NOMO-1 treated with dmso at 0.1 percent for 144 hours (cell line): ENCODE measurements around the gene OPRL1.

Experiments used
- DNase-seq: peaks from one replicate; lab custom pipeline; 2025; ENCODE audit not compliant: unreplicated experiment; lab: John Stamatoyannopoulos, UW

The OPRL1 gene

DNA sequence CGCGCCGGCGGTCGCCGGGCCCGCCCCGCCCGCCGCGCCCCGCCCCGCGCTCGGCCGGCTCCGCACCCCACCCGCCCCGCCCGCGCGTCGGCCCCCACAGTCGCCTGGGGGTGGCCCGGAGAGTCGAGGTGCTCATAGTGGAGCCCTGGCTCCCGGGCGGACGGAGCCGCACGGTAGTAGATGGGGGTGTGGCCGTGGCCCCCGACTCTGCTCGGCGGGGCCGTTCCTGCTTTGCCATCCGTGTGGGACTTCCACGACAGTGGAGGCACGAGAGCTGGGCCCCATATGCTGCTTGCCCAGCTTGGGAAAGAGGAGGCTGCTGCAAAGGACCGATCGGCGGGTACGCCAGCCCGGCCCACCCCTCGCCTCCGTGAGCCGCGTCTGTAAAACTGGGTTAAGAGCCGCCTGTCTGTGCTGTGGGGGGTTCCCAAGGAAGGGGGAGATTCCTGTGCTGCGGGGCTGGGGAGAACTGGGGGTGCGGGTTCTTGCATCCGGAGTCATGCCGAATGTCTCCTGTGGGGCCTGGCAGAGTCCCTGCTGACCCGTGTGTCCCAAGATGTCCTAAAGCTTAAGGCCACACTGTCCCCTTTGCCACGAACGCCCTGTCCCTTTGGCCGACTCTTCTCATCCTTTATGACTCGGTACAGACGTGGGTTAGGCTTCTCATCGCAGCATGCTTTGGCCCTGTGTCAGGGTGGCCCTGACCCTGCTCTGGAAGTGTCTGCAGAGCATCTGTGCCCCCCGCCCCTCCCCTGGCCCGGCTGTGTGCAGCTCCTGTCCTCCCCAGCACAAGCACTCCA, at the start of gene OPRL1:
OPRL1 (plus strand) TSS at position 70 of the 800 bp plus-strand sequence. CDS start 12,639 bp downstream, outside the sequence.
- no peak for DNase-seq

DNA sequence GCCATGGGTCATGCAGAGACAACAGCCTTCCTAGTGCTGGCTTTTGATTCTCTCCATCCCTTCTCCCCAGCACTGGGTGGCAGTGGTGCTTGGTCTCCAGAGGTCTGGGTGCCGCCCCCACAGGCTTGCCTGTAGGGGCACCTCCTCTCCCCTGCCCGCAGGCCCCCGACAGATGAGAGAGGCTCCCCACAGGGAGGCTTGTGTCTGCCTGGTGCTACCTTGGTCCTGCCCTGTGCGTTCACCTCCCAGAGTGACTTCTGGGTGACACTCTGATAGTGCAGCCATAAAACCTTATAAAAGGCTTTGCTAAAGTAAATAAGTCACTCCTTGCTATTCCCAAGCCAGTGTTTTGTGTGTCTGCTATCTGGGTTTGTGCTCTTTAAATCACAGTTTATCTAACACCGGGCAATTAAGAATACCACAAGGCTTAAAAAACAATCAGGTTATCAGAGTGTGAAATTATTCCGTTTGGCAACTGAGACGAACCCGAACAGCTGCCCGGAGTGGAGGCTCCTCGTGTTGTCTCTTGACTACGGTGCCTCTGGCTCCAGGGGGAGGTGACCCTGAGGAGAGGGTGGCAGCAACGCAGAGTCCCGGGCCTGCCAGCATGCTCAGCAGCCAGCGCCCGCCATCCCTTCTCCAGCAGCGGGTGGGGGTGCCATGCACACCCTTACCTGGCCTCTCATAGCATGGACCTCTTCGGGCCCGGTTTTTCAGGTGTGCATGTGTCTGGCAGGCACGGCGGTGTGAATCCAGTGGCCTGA, 49.3 kb upstream of the OPRL1 start:
- DNase-seq: no peak

DNA sequence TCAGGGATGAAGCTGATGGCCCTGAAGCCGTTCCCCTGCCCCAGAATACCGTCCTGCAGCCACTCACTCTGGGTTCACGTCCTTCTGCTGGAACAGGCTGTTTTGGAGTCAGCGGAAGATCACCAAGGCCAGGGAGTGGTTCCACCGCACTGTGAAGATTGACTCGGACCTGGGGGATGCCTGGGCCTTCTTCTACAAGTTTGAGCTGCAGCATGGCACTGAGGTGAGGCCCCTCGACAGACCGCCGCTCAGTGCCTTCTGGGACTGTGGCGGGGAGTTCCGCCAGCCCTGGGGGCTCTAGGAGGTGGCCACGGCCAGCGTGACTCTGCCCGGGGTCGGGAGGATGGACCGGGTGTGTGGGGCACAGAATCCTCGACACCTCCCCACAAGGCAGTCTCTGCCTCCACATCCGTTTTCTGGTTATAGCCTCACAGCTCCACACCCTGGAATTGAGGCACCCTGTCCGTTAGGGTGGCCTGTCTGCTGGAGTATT, 48.0 kb upstream of the OPRL1 start:
- DNase-seq: no peak

DNA sequence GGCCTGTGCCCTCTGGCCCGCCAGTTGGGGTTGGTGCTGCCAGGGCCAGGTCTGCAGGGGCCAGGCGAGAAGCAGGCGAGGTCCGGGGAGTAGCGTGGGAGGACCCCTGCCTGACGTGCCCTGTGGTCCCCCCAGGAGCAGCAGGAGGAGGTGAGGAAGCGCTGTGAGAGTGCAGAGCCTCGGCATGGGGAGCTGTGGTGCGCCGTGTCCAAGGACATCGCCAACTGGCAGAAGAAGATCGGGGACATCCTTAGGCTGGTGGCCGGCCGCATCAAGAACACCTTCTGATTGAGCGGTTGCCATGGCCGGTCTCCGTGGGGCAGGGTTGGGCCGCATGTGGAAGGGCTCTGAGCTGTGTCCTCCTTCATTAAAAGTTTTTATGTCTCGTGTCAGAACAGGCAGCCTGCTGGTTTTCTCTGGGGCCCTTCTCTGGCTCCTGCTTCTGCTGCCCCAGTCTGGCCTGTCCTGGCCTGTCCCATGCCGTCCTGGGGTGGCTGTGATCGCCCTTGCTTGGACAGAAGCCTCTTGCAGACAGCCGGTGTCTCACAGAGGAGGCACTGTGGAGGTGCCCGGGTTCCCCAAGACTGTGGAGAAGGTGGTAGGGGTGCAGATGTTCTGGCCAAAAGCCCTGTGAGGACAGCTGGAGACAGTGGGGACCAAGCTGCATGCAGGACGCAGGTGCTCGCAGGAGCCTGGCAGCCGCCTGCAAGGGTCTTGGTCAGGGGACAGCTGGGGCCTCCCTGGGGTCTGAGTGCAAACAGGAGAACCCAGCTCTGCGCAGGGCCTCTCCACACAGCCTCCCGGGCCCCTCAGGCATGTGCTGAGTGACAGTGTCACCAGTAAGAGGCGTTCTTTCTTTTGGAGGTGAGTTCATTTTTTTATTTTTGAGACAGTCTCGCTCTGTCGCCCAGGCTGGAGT, 46.9 kb upstream of the OPRL1 start:
- no peak for DNase-seq

DNA sequence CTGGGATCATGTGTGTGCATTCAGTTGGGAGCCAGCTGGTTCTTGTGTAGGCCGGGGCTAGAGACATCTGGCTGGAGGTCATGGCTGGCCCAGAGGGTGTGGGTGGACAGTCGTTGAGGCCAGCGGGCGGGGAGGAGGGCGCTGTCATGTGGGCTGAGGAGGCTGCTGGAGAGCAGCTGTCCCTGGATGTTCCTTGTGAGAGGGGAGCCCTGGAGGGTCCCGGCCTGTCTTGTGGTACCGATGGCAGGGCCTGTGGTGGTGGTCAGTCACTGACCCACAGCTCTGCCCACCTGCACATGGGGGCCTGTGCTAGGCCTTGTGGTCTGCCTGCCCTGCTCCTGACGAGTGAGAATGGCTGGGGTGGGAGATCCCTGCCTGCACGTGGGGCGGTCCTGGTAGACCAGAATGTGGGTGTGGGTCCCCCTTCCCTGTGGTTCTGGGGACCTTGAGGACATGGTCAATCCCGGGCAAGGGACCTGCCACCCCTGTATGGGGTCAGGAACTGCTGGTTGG, 45.8 kb upstream of the OPRL1 start:
- DNase-seq: no peak

DNA sequence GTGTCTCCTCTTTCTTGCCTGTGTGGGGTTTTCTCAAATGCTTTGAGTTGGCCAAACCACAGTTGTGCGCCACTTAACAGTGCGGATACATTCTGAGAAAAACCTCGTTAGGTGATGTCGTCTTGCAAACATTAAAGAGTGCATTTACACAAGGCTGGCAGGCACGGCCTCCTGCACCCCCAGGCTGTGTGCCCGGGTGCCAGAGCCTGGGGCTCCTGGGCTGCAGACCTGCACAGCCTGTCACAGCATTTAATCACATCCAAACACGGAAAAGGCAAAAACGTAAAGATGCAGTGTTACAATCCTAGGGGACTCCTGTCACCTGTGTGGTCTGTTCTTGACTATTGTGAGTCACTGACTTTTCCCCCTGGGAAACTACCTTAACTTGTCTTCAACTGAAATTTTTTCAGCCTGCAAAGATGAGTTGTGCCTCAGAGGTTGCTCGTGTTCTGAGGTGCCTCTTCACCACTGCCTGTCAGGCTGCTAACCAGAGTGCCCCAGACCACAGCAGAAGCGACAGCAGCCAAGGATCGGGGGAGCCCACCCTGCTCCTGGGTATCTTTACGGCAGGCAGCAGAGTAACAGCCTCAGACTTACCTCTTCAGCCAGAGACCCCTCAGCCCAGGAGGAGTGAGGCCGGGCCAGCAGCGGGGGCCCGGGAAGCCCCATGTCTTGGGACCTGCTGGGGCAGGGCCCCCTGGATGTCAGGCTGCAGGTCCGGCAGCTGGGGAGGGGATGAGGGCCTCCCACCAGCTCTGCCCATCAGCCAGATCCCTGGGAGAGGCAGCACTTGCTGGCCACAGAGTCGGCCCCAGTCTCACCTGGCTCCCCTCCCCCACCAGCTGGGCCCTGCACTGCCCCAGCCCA, 44.6 kb upstream of the OPRL1 start:
- no peak for DNase-seq

DNA sequence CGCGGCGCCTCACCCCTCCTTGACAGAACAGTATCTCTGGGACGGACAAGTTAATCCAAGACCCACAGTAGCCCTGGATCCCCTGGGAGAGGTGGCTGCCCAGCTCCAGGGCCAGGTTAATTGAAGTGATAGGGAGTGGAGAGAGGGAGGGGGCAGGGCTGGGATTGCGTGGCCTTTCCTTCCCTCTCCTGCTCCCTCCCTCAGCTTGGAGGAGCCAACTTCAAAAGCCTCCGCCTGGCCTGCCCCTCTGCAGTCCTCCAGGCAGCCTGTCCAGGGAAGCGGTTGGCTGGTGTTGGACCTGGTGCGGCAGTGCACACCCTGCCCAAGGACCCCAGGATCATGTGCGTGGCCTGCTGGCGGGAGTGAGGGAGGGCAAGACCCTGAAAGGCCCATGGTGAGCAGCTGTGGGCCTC, 43.9 kb upstream of the OPRL1 start, which contains the start of gene C20orf204:
C20orf204 (plus strand) TSS at position 250 of the 413 bp plus-strand sequence; CDS start at position 392, 142 bp downstream.
- DNase-seq: no peak

DNA sequence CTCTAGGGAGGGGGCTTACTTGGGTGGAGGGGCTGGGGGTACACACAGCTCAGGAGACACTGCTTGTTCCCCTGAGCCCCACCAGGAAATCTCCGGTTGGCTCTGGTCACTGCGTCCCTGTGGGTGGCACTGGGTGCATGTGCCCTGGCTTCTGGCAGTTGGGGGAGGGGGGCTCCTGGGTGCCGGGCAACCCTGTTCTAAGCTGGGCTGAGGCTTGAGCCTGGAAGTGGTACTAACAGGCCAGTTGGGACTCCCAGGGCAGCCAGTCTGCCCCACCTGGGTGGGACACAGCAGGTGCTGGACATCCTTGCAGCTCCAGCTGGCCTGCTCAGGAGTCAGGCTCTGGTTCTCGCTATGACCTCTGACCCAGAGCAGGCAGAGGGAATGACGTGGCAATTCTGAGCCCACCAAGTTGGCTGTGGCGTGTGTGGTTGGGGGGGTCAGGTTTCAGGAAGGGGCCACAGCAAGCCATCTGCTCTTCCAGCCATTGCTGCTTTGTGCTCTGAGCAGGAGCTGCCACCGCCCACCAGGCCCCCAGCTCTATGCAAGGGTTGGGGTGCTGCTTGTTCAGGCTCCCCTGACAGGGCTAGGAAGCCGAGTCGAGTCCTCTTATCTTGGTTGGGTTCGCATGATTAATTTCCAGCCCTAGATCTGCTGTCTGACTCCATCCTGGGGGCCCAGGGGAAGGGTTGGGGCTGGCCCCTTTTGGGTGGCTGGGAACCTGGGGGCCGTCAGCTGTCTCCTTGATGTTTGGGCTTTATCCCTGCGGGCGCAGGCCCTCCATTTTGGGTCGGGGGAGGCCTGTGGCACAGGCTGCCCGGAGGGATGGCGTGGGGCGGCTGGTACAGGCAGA, 43.3 kb upstream of the OPRL1 start:
- DNase-seq: no peak

DNA sequence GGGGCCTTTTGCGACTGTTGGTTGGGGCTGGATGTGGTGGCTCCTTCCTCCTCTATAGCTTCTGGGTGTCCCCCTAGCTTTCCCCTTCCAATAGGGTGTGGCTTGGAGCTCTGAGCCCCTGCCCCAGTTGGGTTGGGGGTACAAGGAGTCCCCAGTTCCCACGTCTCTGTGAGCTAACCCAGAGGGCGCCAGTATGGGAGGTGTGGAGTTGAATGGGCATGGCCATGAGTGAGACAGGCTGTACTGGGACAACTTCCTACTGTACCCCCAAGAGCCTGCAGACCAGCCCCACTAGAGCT, 42.7 kb upstream of the OPRL1 start:
- DNase-seq: no peak

DNA sequence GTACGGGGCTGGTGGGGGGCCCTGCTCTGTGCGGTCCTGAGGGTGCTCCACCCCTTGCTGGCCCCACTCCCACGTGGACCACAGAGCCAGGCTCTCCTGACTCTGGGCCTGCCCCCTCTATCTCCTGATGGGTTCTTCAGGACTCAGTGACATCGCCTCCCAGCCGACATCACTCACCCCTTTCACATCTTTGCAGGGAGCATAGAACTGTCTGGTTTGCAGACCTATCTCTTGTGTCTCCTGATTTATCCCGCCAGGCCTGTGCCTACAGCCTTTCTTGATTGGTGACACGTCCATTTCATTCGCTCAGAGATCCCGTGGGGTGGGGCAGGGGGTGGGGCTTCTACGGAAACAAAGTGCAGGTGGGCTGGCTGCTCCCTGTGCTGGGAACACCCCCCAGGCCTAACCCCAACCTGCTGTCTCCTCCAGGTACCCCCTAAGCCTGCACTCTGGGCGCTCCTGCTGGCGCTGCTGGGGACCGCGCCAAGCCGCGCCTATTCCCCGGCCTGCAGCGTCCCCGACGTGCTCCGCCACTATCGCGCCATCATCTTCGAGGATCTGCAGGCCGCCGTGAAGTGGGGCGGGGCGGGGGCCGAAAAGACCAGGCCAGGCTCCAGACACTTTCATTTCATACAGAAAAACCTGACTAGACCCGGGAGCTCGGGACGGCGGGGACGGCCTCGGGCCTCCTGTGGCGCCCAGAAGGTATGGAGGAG, 42.2 kb upstream of the OPRL1 start:
- DNase-seq: no peak

DNA sequence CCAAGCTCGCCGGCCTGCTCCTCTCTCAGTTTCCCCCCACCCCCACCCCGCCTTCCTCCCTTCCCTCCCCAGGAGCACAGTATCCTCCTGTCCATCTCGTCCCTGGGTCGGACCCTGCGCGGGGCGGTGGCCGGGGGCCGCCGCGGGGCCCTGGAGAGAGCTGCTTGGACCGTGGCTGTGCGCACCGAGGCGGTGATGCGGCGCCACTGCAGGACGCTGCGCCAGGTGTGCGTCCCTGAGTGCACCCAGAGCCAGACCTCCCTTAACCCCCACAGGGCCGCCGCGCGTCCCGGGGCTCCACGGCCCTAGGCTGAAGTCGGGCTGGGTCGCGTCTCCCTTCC, 41.7 kb upstream of the OPRL1 start:
- no peak for DNase-seq

DNA sequence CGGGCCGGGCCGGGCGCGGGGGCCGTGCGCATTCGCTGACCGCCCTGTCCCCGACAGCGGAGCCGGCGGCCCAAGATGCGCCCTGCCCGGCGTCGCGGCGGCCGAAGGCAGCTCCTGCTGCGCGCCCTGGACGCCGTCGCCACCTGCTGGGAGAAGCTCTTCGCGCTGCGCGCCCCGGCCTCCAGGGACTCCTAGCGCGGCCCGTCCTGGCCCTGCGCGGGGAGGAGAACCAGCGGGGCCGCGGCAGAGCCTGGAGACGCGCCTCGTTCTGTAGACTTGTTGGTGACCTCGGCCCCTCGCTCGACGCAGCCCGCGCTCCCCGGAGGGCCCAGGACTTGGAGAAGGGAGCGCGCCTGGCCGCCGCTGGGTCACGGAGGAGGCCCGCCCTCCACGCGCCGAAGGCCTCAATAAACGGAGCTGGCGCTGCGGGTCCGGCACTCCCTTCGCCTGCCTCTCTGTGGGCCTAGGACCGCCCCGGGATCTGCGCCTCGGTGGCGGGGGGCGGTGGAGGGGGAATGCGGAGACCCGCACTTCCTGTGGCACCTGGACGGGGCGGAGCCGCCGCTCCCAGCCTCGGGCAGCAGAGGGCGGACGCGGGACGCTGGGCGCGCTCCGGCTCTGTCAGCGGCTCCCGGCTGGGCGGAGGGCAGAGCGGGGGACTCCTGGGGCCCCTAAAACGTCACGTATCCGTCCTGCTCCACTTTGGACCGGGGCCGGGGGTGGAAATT, 41.2 kb upstream of the OPRL1 start:
- peak; percentile 61 for DNase-seq

DNA sequence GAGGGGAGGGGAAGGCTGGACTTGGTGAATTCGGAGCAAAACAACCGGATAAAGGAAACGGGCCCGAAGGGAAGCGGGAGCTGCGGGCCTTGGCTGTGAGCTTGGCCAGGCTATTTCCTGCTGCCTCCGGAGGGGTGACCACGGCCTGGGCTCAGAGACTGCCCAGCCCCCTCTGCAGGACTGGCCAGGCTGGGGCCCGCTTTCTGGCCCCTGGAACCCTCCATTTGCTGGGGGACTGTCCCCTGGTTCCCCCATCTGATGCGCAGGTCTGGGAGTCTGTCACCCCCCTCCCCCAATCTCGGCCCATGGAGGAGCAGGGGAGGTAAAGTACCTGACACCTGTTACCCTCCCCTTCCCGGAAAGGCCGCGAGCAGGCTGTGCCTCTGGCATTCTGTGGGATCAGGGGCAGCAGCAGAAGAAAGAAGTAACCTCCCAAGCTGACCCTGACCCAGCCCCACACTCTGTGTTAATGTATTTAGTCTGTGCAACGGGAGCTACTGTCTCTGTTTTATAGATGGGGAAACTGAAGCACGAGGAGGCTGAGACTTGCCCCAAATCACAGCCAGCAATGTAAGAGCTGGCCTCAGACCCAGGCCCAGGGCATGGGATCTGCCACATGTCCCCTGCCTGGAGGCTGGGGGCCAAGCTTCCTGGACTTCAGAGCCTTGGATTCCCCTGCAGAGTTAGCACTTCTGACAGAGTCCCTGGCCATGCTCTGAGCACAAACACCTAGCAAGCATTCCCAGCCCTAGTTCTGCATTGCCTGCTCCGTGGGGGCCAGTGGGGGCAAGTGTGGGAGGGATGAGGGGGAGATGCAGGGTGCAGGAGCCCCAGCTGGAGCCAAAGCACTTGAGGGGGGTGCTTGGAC, 40.4 kb upstream of the OPRL1 start:
- DNase-seq: no peak

DNA sequence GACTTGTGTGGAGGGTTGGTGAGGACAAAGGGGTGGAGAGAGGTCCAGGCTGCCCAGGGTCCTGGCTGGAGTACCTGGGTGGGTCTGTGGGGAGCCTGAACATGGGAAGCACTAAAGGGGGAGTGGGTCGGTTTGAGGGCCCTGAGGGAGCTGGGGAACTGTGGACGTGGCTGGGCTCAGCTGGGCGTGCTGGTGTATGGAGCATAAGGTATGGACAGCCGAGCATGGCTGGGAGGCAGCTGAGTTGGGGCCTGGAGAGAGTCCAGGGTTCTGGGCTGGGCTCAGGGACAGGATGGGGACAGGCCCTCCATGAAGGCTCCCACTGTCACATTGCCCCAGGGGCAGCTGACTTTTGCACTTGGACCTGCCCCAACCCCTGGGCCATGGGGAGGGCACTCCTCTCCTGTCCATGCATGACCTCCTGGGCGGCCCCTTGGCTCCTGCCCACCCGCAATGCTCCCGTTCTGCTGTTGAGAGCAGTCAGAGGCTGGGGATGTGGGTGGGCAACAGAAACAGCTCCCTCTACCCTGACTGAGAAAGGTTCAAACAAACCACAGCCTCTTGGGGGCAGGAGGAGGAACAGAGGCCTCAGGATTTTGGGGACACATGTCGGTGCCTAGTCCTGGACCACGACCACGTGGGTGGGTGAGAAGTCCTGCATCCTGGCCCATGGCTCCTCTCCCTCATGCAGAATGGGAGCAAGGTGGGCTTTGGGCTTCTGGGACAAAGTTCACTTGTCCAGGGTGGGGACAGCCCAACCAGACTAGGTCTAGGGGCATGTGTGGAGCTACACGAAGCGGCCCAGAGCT, 39.4 kb upstream of the OPRL1 start:
- no peak for DNase-seq

DNA sequence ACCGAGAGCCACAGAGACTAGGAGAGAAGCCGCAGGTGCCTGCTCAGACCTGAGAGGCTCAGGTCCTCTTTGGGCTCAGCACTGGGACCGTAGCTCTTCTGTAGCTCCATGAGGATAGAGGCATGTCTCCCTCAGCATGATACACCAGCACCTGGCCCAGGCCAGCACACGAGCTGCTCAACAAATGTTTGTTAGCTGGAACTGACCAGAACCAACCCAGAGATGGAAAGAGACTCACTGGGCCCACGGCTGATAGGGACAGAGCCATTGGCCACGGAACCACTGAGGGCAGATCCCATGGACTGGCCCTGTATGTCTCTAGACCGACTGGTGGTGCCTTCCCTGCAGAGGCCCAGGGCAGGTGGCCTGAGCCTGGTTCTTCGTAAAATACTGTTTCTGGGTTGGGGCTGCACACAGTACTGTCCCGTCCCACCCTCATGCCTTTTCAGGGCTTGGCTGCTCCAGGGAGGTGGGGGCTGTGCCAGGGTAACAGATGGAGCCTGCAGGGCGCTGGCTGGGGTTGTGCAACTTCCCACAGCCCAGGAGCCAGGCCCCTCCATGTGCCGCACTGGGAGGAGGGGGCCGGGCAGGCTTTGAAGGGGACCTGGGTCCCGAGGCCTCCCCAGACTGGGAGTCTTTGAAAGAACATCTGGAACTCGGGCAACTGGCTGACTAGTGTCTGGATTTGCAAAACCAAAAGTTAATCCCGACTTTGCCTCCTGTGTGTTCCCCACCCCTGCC, 38.7 kb upstream of the OPRL1 start:
- no peak for DNase-seq

DNA sequence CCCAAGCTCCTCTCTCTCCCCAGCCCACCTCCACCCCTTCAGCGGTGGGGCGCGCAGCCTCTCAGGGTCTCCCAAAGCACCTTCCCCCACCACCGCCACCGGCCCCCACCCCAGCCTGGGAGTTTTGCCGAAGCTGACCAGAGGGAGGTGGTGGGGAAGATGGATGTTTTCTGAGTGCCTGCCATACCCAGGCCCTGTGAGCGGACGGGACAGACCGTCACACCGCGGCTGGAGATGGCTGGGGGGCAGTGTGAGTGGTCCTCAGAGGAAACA, 38.2 kb upstream of the OPRL1 start:
- DNase-seq: no peak
